K562 (cell line): ENCODE measurements around the gene UBE2I. TPM values are rescaled to one million over a fixed set of nuclear protein-coding genes. Genes with fewer than 3 reads are reported as not detected.
A peak's percentile ranks its signal among the peaks of the same experiment; 100 is the strongest.

Experiments used
- ERF ChIP-seq: fragments of 450-650 bp; formaldehyde crosslinking; IDR thresholded peaks from 2 replicates; pipeline ENCODE4 v1.4.0; 2020; ENCODE audit warnings: mild to moderate bottlenecking, mixed read lengths
- FOXJ3 ChIP-seq: sonication (generic); formaldehyde crosslinking; IDR thresholded peaks from 2 replicates; pipeline ENCODE4 v1.4.0; 2020; ENCODE audit warnings: mild to moderate bottlenecking, missing genetic modification reagents
- HDGF ChIP-seq: fragments of 450-650 bp; IDR thresholded peaks from 2 replicates; pipeline ENCODE4 v1.6.1; 2016
- HLTF ChIP-seq: fragments of 450-650 bp; IDR thresholded peaks from 2 replicates; pipeline ENCODE4 v1.6.1; 2016
- KLF13 ChIP-seq: fragments of 450-650 bp; IDR thresholded peaks from 2 replicates; pipeline ENCODE4 v1.6.1; 2016; ENCODE audit warnings: missing genetic modification characterization, low read depth, mild to moderate bottlenecking, missing compliant biosample characterization, moderate library complexity, borderline replicate concordance
- MYC ChIP-seq, 2 experiments: fragments of 250-450 bp in 1 of 2; sonication (Bioruptor Pico) in 1 of 2; IDR thresholded peaks; 2 replicates each; pipeline versions ENCODE4 v1.5.1 to v1.6.1; 2012 to 2021; ENCODE audit warnings: low read depth in 2 of 2, borderline replicate concordance in 1 of 2, improper control_type of control experiment in 1 of 2, low read length in 1 of 2, mild to moderate bottlenecking in 1 of 2, moderate library complexity in 1 of 2
- NCOA1 ChIP-seq: fragments of 450-650 bp; IDR thresholded peaks from 2 replicates; pipeline ENCODE4 v1.6.1; 2016; ENCODE audit warnings: low read depth
- PTRF ChIP-seq: fragments of 450-650 bp; IDR thresholded peaks from 2 replicates; pipeline ENCODE4 v1.6.1; 2016; ENCODE audit warnings: mild to moderate bottlenecking, missing genetic modification characterization, missing compliant biosample characterization
- SAP30 ChIP-seq: fragments of 200-600 bp; sonication (generic); IDR thresholded peaks from 2 replicates; pipeline ENCODE4 v1.6.1; 2012; ENCODE audit warnings: borderline replicate concordance, low read depth, mild to moderate bottlenecking, moderate library complexity, low read length, control low read depth, inconsistent platforms; ENCODE audit not compliant: insufficient read depth, poor library complexity, severe bottlenecking
- polyA plus RNA-seq, 8 experiments: library from polyadenylated mRNA; depleted of rRNA in 4 of 8; stranded (reverse) in 5 of 8; unstranded in 3 of 8; fragments of >200 nt; fragmentation: Nextera tagmentation in 2 of 8; fragmentation: Illumina TruSeq in 1 of 8; extraction: Ambion mirVana in 2 of 8; extraction: Trizol in 1 of 8; gene quantifications; 2 replicates each; pipeline versions ENCODE4 v1.2.1 to v1.2.3, GENCODE V29; 2011 to 2014; ENCODE audit warnings: inconsistent platforms in 1 of 8, missing spikeins in 1 of 8
- total RNA-seq, 7 experiments: library from RNA; depleted of rRNA in 6 of 7; stranded (reverse); fragments of >200 nt in 6 of 7; fragmentation: Illumina TruSeq in 2 of 7; extraction: Trizol in 2 of 7; gene quantifications; 2 replicates each; pipeline versions ENCODE4 v1.2.1 to v1.2.3, GENCODE V29; 2011 to 2021; ENCODE audit warnings: low replicate concordance in 1 of 7
- TF ChIP-seq, protein P1 (sequence below): IDR thresholded peaks from 3 replicates; pipeline ENCODE4 v1.6.1; 2011; ENCODE audit warnings: borderline replicate concordance, mild to moderate bottlenecking, moderate library complexity; ENCODE audit not compliant: insufficient read length; ENCODE audit errors: extremely low read depth
- TF ChIP-seq, protein P2 (sequence below): sonication (generic); formaldehyde crosslinking; IDR thresholded peaks from 2 replicates; pipeline ENCODE4 v1.8.0; 2023; ENCODE audit warnings: mild to moderate bottlenecking, missing genetic modification reagents
- TF ChIP-seq, protein P3 (sequence below), 2 experiments: IDR thresholded peaks; 2 replicates each; pipeline ENCODE4 v1.6.1; 2011; ENCODE audit warnings: borderline replicate concordance in 1 of 2, control low read depth in 1 of 2, low read depth in 1 of 2, low read length in 1 of 2, mild to moderate bottlenecking in 1 of 2, mixed read lengths in 1 of 2, moderate library complexity in 1 of 2; ENCODE audit not compliant: insufficient read depth in 1 of 2, insufficient read length in 1 of 2, poor library complexity in 1 of 2, severe bottlenecking in 1 of 2; ENCODE audit errors: extremely low read depth in 1 of 2
- TF ChIP-seq, protein P4 (sequence below): sonication (generic); formaldehyde crosslinking; IDR thresholded peaks from 2 replicates; pipeline ENCODE4 v1.8.0; 2022; ENCODE audit warnings: missing genetic modification reagents, mild to moderate bottlenecking, borderline replicate concordance

The UBE2I gene
- total and polyA plus RNA-seq, 9 of the 15 experiments (the other 6 are each of a cell fraction or from before 2014, with no cell fraction given), result 36.6 to 254 (median 104) TPM

DNA sequence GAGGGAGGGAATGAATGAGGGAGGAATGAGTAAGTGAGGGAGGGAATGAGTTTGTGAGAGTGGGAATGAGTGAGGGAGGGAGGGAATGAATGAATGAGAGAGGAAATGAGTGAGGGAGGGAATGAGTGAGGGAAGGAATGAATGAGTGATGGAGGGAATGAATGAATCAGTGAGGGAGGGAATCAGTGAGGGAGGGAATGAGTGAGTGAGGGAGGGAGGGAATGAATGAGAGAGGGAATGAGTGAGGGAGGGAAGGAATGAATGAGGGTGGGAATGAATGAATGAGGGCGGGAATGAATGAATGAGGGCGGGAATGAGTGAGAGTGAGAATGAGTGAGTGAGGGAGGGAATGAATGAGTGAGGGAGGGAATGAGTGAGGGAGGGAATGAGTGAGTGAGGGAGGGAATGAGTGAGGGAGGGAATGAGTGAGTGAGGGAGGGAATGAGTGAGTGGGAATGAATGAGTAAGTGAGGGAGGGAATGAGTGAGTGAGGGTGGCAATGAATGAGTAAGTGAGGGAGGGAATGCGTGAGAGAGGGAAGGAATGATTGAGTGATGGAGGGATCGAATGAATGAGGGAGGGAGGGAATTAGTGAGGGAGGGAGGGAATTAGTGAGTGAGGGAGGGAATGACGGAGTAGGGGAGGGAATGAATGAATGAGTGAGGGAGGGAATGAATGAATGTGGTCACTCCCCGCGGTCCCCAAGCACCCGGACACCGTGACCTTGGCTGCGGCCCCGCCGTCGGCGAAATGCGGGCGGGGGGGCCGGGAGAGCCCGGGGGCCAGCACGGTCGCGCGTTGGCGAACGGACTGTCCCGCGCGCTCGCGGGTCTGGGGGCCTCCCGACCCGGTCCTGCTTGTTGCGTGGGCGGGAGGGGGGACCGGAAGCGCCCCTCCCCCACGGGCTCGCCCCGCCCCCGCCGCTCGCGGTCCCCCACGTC, 1.1 kb upstream of the UBE2I start (continued):
- TF ChIP-seq, protein P1, sequence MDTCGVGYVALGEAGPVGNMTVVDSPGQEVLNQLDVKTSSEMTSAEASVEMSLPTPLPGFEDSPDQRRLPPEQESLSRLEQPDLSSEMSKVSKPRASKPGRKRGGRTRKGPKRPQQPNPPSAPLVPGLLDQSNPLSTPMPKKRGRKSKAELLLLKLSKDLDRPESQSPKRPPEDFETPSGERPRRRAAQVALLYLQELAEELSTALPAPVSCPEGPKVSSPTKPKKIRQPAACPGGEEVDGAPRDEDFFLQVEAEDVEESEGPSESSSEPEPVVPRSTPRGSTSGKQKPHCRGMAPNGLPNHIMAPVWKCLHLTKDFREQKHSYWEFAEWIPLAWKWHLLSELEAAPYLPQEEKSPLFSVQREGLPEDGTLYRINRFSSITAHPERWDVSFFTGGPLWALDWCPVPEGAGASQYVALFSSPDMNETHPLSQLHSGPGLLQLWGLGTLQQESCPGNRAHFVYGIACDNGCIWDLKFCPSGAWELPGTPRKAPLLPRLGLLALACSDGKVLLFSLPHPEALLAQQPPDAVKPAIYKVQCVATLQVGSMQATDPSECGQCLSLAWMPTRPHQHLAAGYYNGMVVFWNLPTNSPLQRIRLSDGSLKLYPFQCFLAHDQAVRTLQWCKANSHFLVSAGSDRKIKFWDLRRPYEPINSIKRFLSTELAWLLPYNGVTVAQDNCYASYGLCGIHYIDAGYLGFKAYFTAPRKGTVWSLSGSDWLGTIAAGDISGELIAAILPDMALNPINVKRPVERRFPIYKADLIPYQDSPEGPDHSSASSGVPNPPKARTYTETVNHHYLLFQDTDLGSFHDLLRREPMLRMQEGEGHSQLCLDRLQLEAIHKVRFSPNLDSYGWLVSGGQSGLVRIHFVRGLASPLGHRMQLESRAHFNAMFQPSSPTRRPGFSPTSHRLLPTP, result no peak
- TF ChIP-seq FOXJ3 (CRISPR knock-in tag) (no peak), SAP30 (peak; percentile 42), ERF (CRISPR knock-in tag) (no peak), PTRF (tag) (no peak), KLF13 (tag) (no peak), MYC (IDR thresholded peaks at IDR 0.05; ENCODE audit: low read depth, low read length) (peak; percentile 27; the same call in 1 of the 2 replicates), MYC (CRISPR knock-in tag; IDR thresholded peaks at IDR 0.05; ENCODE audit: borderline replicate concordance, low read depth) (no peak), NCOA1 (no peak), HLTF (0 out of 2 replicates have a peak, but pooled peaks have one; percentile 31), HDGF (0 out of 2 replicates have a peak, but pooled peaks have one; percentile 78)
- TF ChIP-seq, protein P2, sequence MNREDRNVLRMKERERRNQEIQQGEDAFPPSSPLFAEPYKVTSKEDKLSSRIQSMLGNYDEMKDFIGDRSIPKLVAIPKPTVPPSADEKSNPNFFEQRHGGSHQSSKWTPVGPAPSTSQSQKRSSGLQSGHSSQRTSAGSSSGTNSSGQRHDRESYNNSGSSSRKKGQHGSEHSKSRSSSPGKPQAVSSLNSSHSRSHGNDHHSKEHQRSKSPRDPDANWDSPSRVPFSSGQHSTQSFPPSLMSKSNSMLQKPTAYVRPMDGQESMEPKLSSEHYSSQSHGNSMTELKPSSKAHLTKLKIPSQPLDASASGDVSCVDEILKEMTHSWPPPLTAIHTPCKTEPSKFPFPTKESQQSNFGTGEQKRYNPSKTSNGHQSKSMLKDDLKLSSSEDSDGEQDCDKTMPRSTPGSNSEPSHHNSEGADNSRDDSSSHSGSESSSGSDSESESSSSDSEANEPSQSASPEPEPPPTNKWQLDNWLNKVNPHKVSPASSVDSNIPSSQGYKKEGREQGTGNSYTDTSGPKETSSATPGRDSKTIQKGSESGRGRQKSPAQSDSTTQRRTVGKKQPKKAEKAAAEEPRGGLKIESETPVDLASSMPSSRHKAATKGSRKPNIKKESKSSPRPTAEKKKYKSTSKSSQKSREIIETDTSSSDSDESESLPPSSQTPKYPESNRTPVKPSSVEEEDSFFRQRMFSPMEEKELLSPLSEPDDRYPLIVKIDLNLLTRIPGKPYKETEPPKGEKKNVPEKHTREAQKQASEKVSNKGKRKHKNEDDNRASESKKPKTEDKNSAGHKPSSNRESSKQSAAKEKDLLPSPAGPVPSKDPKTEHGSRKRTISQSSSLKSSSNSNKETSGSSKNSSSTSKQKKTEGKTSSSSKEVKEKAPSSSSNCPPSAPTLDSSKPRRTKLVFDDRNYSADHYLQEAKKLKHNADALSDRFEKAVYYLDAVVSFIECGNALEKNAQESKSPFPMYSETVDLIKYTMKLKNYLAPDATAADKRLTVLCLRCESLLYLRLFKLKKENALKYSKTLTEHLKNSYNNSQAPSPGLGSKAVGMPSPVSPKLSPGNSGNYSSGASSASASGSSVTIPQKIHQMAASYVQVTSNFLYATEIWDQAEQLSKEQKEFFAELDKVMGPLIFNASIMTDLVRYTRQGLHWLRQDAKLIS (CRISPR knock-in tag), result 0 out of 2 replicates have a peak, but pooled peaks have one; percentile 32
- TF ChIP-seq, protein P3, sequence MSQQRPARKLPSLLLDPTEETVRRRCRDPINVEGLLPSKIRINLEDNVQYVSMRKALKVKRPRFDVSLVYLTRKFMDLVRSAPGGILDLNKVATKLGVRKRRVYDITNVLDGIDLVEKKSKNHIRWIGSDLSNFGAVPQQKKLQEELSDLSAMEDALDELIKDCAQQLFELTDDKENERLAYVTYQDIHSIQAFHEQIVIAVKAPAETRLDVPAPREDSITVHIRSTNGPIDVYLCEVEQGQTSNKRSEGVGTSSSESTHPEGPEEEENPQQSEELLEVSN (IDR thresholded peaks at IDR 0.05; ENCODE audit: borderline replicate concordance in 1 of 2, extremely low read depth in 1 of 2, insufficient read depth in 1 of 2, insufficient read length in 1 of 2, low read depth in 1 of 2, low read length in 1 of 2, poor library complexity in 1 of 2, severe bottlenecking in 1 of 2), result peak in 1 of 2 experiments; percentile 21
- TF ChIP-seq, protein P4, sequence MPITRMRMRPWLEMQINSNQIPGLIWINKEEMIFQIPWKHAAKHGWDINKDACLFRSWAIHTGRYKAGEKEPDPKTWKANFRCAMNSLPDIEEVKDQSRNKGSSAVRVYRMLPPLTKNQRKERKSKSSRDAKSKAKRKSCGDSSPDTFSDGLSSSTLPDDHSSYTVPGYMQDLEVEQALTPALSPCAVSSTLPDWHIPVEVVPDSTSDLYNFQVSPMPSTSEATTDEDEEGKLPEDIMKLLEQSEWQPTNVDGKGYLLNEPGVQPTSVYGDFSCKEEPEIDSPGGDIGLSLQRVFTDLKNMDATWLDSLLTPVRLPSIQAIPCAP (CRISPR knock-in tag), result no peak
